ENCODE results near the gene MAP3K14.

The MAP3K14 gene

DNA sequence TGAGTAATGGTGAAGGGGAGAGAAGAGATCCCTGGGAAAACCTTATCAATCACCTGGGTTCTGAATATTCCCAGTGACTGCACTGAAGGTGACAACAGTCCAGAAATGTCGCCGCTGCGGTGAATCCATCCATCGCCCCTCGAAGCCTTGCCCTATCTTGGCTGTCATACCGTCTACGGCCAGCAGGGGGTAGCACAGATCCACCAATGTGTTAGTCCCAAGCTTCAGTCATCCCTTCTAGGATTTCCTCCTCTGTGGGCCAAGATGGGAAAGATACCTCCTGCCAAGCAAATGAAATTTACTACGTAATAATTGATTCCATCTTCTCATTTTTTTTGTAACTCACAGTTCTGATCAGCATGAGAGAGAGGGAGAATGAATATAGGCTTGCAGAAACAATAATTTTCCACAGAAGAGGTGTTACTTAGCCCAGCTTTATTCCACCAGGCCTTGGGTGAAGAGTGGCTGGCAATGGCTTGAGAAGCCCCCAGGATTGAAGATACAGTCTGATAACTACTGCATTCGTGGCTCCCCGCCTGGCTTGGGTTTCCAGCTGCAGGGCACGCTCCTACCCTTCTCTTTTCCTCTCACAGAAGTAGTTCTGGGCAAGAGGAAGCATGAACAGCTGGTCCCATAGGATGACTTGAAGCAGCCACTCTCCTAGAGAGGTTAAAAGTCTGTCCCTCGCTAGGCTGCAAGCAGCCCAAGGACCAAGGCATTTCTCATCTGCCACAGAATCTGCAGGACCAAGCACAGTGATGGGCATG, 97.7 kb downstream of the MAP3K14 start:
- no peaks in the 10 kb centered on the region; the same call in 1 of the 2 replicates for H4K20me1 ChIP-seq (ENCODE audit: control insufficient read depth, insufficient read depth, low read depth, low read length)
- TF ChIP-seq EZH2phosphoT487 (IDR thresholded peaks at IDR 0.05; ENCODE audit: borderline replicate concordance, low read length), result no peak
- TF ChIP-seq, protein P1, sequence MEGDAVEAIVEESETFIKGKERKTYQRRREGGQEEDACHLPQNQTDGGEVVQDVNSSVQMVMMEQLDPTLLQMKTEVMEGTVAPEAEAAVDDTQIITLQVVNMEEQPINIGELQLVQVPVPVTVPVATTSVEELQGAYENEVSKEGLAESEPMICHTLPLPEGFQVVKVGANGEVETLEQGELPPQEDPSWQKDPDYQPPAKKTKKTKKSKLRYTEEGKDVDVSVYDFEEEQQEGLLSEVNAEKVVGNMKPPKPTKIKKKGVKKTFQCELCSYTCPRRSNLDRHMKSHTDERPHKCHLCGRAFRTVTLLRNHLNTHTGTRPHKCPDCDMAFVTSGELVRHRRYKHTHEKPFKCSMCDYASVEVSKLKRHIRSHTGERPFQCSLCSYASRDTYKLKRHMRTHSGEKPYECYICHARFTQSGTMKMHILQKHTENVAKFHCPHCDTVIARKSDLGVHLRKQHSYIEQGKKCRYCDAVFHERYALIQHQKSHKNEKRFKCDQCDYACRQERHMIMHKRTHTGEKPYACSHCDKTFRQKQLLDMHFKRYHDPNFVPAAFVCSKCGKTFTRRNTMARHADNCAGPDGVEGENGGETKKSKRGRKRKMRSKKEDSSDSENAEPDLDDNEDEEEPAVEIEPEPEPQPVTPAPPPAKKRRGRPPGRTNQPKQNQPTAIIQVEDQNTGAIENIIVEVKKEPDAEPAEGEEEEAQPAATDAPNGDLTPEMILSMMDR (IDR thresholded peaks at IDR 0.05; ENCODE audit: low read depth, low read length, poor library complexity, severe bottlenecking), result peak; percentile 92
- no peaks in the 10 kb centered on the region for H3K9me3 ChIP-seq (ENCODE audit: control insufficient read depth, insufficient read depth, low read length)
- no peak overlapping the region for H3K27ac ChIP-seq (ENCODE audit: low read depth, low read length)
- peaks cover 6% of the 10 kb centered on the region; the same call in 1 of the 2 replicates for H3K27me3 ChIP-seq (ENCODE audit: control insufficient read depth, low read length)
- no peaks in the 10 kb centered on the region for H3K9me2 ChIP-seq (replicated peaks; ENCODE audit: control insufficient read depth, low read length)
- peaks cover 19% of the 10 kb centered on the region for H3F3A ChIP-seq (ENCODE audit: control insufficient read depth, insufficient read depth)
- H3K36me3 ChIP-seq (ENCODE audit: control insufficient read depth, low read length), result no peaks in the 10 kb centered on the region
- no peak overlapping the region for H3K4me3 ChIP-seq (ENCODE audit: low read length)
- peaks cover 21% of the 10 kb centered on the region for H3K79me2 ChIP-seq (ENCODE audit: control insufficient read depth, low read length)
- H3K4me1 ChIP-seq (ENCODE audit: control insufficient read depth, low read length), result peaks cover 27% of the 10 kb centered on the region
- H3K4me2 ChIP-seq (ENCODE audit: low read length), result no peak overlapping the region

Data from DOHH2 (cell line).